Thoracic aorta (tissue), 2 donors: ENCODE data around the gene RAD9A. TPM values are rescaled to one million over a fixed set of nuclear protein-coding genes. Genes with fewer than 3 reads are reported as not detected.

Experiments used
- ATAC-seq: fragments of 150-250 bp; one replicate; pipeline ENCODE4 v1.8.0; 2017; ENCODE audit warnings: low read depth; ENCODE audit not compliant: insufficient number of reproducible peaks, low FRiP score
- DNase-seq: peaks from one replicate; pipeline ENCODE4 v3.0.0-alpha.2; 2020; ENCODE audit warnings: low spot score
- H3K27ac ChIP-seq, 2 donors: fragments of 200-600 bp; sonication (generic); 1 replicate in 1 of 2; 2 replicates in 1 of 2; pipeline ENCODE4 v1.5.1; 2016; ENCODE audit warnings: mild to moderate bottlenecking in 2 of 2, moderate library complexity in 2 of 2
- H3K27me3 ChIP-seq: fragments of 200-600 bp; sonication (generic); replicated peaks from 2 replicates; pipeline ENCODE4 v1.6.0; 2016; ENCODE audit warnings: mild to moderate bottlenecking; ENCODE audit not compliant: insufficient read depth
- H3K36me3 ChIP-seq: fragments of 200-600 bp; sonication (generic); one replicate; pipeline ENCODE4 v1.5.1; 2016
- H3K4me1 ChIP-seq, 2 donors: fragments of 200-600 bp; sonication (generic); 1 replicate in 1 of 2; 2 replicates in 1 of 2; pipeline versions ENCODE4 v1.5.1 to v1.6.0; 2016; ENCODE audit warnings: low read depth in 2 of 2, mild to moderate bottlenecking in 1 of 2; ENCODE audit not compliant: control insufficient read depth in 1 of 2
- H3K4me3 ChIP-seq: fragments of 200-600 bp; sonication (generic); 2 replicates; pipeline ENCODE4 v1.5.1; 2016; ENCODE audit warnings: mild to moderate bottlenecking
- H3K9me3 ChIP-seq: fragments of 200-600 bp; sonication (generic); 2 replicates; pipeline ENCODE4 v1.5.1; 2016
- CTCF ChIP-seq: fragments of 200-600 bp; sonication (generic); IDR thresholded peaks from one replicate; pipeline ENCODE4 v1.5.1; 2019; ENCODE audit warnings: antibody characterized with exemption
- total RNA-seq, 2 donors: library from RNA; depleted of rRNA; stranded (reverse); fragments of >200 nt; gene quantifications; one replicate each; pipeline versions ENCODE4 v1.1.0 to v1.2.3, GENCODE V29; 2016

Gene RAD9A
- total RNA-seq, 2 donors from 2014 or later = 15.8 to 23.0 TPM

- TF ChIP-seq CTCF = peak; percentile 97
- H3K27ac ChIP-seq = no peak overlapping the region
- H3K9me3 ChIP-seq = no peaks in the 10 kb centered on the region
- no peaks in the 10 kb centered on the region for H3K27me3 ChIP-seq
- H3K4me1 ChIP-seq = peaks cover 0 to 15% of the 10 kb centered on the region in 2 donors
- H3K36me3 ChIP-seq = no peaks in the 10 kb centered on the region
- ATAC-seq (no peak), DNase-seq (no peak)
- no peak overlapping the region for H3K4me3 ChIP-seq
Observed at GRCh38 chr11:67382276-67383136, 9.3 kb upstream of the RAD9A start.

- Histone ChIP-seq H3K4me3 (no peak overlapping the region), H3K4me1 (peaks cover 0 to 15% of the 10 kb centered on the region in 2 donors), H3K9me3 (no peaks in the 10 kb centered on the region), H3K27me3 (no peaks in the 10 kb centered on the region), H3K36me3 (no peaks in the 10 kb centered on the region), H3K27ac (peak overlapping the region in 1 of 2 donors; percentile 5)
- no peak for DNase-seq
- ATAC-seq = no peak
- no peak for TF ChIP-seq CTCF
Observed at GRCh38 chr11:67384851-67385366, 6.9 kb upstream of the RAD9A start.

- no peak for TF ChIP-seq CTCF
- no peaks in the 10 kb centered on the region for H3K27me3 ChIP-seq
Observed at GRCh38 chr11:67387069-67387468, 4.7 kb upstream of the RAD9A start.

GRCh38 chr11:67387518-67387917 is 4.3 kb upstream of the RAD9A start:
- TF ChIP-seq CTCF = no peak
- no peak overlapping the region for H3K27ac ChIP-seq
- no peak for DNase-seq
- peaks cover 4 to 33% of the 10 kb centered on the region in 2 donors for H3K4me1 ChIP-seq
- no peak for ATAC-seq
- no peaks in the 10 kb centered on the region for H3K36me3 ChIP-seq
- no peaks in the 10 kb centered on the region for H3K27me3 ChIP-seq
- no peaks in the 10 kb centered on the region for H3K9me3 ChIP-seq
- H3K4me3 ChIP-seq = no peak overlapping the region

More at GRCh38 chr11:67387069-67387468, 4.7 kb upstream of the RAD9A start:
- no peaks in the 10 kb centered on the region for H3K9me3 ChIP-seq
- H3K27ac ChIP-seq = no peak overlapping the region
- peaks cover 3 to 30% of the 10 kb centered on the region in 2 donors for H3K4me1 ChIP-seq
- DNase-seq (no peak), ATAC-seq (no peak)
- H3K4me3 ChIP-seq = no peak overlapping the region
- no peaks in the 10 kb centered on the region for H3K36me3 ChIP-seq

- DNase-seq (no peak), ATAC-seq (no peak)
- Histone ChIP-seq H3K27ac (no peak overlapping the region), H3K4me1 (peaks cover 7 to 35% of the 10 kb centered on the region in 2 donors), H3K4me3 (no peak overlapping the region), H3K9me3 (no peaks in the 10 kb centered on the region), H3K36me3 (peaks cover 7% of the 10 kb centered on the region), H3K27me3 (no peaks in the 10 kb centered on the region)
- TF ChIP-seq CTCF = peak; percentile 46
Observed at GRCh38 chr11:67389477-67389876, 2.3 kb upstream of the RAD9A start.
